Right ventricle myocardium inferior (tissue), 1 donor: Measurements from ENCODE around the gene THAP5. TPM values are rescaled to one million over a fixed set of nuclear protein-coding genes. Genes with fewer than 3 reads are reported as not detected.

Experiments used
- total RNA-seq: library from RNA; stranded (reverse); fragmentation: NEBNext Ultra II Directional; extraction: Animal tissue kit (Norgen Biotek cat#: 25700); gene quantifications from one replicate; pipeline ENCODE4 v1.2.1, GENCODE V29; 2021
- donor health status: DM: no; HTN: yes; CAD: no; lungs with severe emphysema.

Gene THAP5
- total RNA-seq, 1 donor from 2014 or later, result 20.3 TPM

Other genes starting within 250 kb of the THAP5 start
- gene NRCAM, start 113.3 kb downstream of the THAP5 start, total RNA-seq, result 0.30 TPM
- 31.1 TPM for gene PNPLA8, start 43.6 kb downstream of the THAP5 start, total RNA-seq
- 34.4 TPM for gene DNAJB9, start 168 bp upstream of the THAP5 start, total RNA-seq